Activated B cell treated with CpG ODN at 0.5 μM for 24 hours (primary cell): ENCODE data around the gene SMAD3. TPM values are rescaled to one million over a fixed set of nuclear protein-coding genes. Genes with fewer than 3 reads are reported as not detected.
A peak's percentile ranks its signal among the peaks of the same experiment; 100 is the strongest.

ENCODE experiments used
- ATAC-seq: fragments of 200-7000 bp; cut with Tn5 transposase; one replicate; pipeline ENCODE4 v1.10.0; 2021; ENCODE audit warnings: low read depth, mild to moderate bottlenecking, moderate library complexity
- CTCF ChIA-PET: fragments of 350-600 bp; sonication (Branson Sonifier 250); formaldehyde crosslinking; loops from one replicate; lab custom pipeline; 2021; ENCODE audit warnings: antibody characterized with exemption; lab: Charles Lee
- POLR2A ChIA-PET: fragments of 350-600 bp; sonication (Branson Sonifier 250); formaldehyde crosslinking; loops from one replicate; lab custom pipeline; 2021; ENCODE audit warnings: antibody characterized with exemption; lab: Charles Lee
- DNase-seq: peaks from one replicate; pipeline ENCODE4 v3.0.0; 2022
- H3K27ac Mint-ChIP-seq: one replicate; pipeline ENCODE4 v1.8.0; 2020; ENCODE audit warnings: mixed read lengths
- H3K27me3 Mint-ChIP-seq: one replicate; pipeline ENCODE4 v1.8.0; 2021; ENCODE audit warnings: mixed read lengths
- H3K36me3 Mint-ChIP-seq: one replicate; pipeline ENCODE4 v1.8.0; 2021; ENCODE audit warnings: low read depth, mixed read lengths
- H3K4me1 Mint-ChIP-seq: one replicate; pipeline ENCODE4 v1.8.0; 2021; ENCODE audit warnings: mixed read lengths
- H3K4me3 Mint-ChIP-seq: one replicate; pipeline ENCODE4 v1.8.0; 2020; ENCODE audit warnings: mild to moderate bottlenecking, mixed read lengths
- H3K9me3 Mint-ChIP-seq: one replicate; pipeline ENCODE4 v1.8.0; 2020; ENCODE audit warnings: mixed read lengths
- intact Hi-C: fragments of 100-400 bp; cut with micrococcal nuclease; formaldehyde crosslinking; loops from one replicate; pipeline ENCODE4 v1.15.1; 2024
- total RNA-seq: library from RNA; stranded (reverse); gene quantifications from 2 replicates; pipeline ENCODE4 v1.2.3, GENCODE V29; 2022
- TF ChIP-seq, protein P1 (sequence below): fragments of 200-600 bp; IDR thresholded peaks from one replicate; pipeline ENCODE4 v1.8.0; 2022; ENCODE audit warnings: antibody characterized with exemption, mild to moderate bottlenecking

SMAD3 gene
- total RNA-seq, 1 donor from 2014 or later: 118 TPM

DNA sequence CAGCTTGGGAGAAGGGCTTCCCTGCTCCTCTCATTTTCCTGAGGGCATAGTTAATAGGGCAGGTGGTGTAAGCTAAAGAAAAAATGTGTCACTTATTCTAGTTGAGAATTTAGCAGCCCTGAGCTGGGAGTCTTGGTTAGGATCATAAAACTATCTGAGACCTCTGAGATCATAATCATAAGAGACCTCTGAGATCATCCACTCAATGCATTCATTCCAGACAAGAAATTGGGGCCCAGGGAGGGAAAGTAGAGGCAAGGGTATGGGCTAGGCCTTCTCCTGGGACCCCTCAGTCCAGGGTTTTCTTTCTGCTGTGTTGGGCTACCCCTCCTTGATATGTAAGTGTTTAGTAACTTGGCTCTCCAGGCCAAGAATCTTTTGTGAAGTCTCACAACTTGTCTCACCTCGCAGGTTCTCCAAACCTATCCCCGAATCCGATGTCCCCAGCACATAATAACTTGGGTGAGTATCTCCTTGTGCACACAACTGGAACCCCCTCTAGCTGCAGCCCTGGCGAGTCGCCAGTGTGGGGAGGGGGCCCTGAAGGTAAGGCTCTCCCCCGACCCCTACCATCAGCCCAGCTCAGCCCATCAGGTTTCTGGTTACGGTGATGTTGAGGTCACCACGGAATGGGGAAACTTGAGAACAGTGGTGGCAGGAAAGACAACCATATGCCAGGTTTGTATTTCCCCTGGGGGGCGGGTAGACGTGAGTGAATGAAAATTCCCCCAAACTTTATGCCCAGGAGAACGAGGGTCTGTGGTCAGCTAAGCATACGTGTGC, 104.9 kb downstream of the SMAD3 start:
- intact Hi-C loops: no loop called here
- ATAC-seq (no peak), DNase-seq (no peak)
- ChIA-PET CTCF (no interaction called here), POLR2A (no interaction called here)
- Mint-ChIP-seq H3K4me1 (peaks cover 33% of the 10 kb centered on the region), H3K9me3 (no peaks in the 10 kb centered on the region), H3K36me3 (peaks cover 98% of the 10 kb centered on the region), H3K27ac (peak overlapping the region; percentile 10), H3K4me3 (no peak overlapping the region), H3K27me3 (no peaks in the 10 kb centered on the region)
- TF ChIP-seq, protein P1, sequence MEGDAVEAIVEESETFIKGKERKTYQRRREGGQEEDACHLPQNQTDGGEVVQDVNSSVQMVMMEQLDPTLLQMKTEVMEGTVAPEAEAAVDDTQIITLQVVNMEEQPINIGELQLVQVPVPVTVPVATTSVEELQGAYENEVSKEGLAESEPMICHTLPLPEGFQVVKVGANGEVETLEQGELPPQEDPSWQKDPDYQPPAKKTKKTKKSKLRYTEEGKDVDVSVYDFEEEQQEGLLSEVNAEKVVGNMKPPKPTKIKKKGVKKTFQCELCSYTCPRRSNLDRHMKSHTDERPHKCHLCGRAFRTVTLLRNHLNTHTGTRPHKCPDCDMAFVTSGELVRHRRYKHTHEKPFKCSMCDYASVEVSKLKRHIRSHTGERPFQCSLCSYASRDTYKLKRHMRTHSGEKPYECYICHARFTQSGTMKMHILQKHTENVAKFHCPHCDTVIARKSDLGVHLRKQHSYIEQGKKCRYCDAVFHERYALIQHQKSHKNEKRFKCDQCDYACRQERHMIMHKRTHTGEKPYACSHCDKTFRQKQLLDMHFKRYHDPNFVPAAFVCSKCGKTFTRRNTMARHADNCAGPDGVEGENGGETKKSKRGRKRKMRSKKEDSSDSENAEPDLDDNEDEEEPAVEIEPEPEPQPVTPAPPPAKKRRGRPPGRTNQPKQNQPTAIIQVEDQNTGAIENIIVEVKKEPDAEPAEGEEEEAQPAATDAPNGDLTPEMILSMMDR: no peak

DNA sequence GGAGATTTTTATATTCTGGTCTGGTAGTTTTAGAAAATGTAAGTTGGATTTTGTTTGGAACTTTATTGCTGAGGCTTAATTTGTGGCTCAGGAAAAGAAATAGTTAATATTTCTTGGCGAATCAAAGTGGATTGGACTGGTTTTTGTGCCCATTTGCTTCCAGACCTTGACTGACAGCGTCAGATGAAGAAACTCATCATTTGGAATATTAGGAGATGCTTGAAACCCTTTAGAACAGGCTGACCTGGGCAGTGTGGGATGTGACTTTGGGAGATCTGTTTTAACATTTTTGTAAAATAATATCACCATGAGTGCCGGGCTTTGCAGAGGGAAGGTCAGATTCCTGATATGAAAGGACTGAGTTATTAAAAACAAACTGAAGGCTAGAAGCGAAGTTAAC, 106.1 kb downstream of the SMAD3 start:
- ChIA-PET CTCF (no interaction called here), POLR2A (no interaction called here)
- Mint-ChIP-seq H3K27ac (peak overlapping the region; percentile 54), H3K4me3 (no peak overlapping the region), H3K4me1 (peaks cover 37% of the 10 kb centered on the region), H3K36me3 (peaks cover 98% of the 10 kb centered on the region), H3K9me3 (no peaks in the 10 kb centered on the region), H3K27me3 (no peaks in the 10 kb centered on the region)
- TF ChIP-seq, protein P1: no peak
- DNase-seq (no peak), ATAC-seq (no peak)
- intact Hi-C loops: no loop called here

DNA sequence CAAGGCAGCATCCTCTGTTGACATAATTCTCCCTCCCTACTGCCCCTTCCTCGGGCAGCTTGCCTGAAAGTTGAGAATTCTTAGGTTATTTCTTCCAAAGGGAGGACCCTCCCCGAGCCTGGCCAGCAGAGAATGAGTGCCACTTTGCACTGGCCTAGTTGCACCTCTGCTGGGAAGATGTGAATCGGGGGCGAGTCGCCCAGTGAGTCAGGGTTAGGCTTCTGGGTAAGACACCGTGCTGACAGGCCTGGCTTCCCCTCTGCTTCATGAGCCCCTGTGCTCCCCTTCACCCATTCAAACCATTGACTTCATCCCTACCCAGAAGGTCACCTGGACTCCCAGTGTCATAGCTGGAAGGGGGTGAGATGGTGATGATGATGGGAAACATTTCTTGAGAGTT, 106.8 kb downstream of the SMAD3 start:
- Mint-ChIP-seq H3K4me3 (no peak overlapping the region), H3K4me1 (peaks cover 41% of the 10 kb centered on the region), H3K9me3 (no peaks in the 10 kb centered on the region), H3K27ac (peak overlapping the region; percentile 30), H3K27me3 (no peaks in the 10 kb centered on the region), H3K36me3 (peaks cover 98% of the 10 kb centered on the region)
- ATAC-seq (no peak), DNase-seq (no peak)
- ChIA-PET CTCF (no interaction called here), POLR2A (interaction anchor here (1.2 kb wide), 1 partner anchor 17 kb away, joined by 3 read pairs; no protein-coding TSS in a partner anchor)
- TF ChIP-seq, protein P1: no peak
- intact Hi-C loops: no loop called here

DNA sequence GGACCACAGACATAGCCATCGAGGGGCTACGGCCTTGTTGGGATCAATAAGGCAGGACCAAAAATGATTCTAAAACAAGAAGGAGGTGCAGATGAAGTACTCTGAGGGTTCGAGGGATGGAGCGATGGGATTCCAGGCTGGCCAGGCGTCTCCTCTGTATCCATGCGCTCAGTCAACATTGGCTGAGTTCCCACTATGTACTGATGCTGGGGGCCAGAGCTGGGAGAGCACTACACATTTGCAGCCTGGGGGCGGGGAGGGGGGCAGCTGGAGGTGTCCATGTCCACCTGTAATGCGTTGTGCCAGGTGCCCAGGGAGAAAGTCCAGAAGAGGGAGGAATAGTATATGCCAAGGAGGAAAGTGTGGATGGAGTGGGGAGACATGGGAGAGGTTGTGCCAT, 107.6 kb downstream of the SMAD3 start:
- no peak overlapping the region for H3K4me3 Mint-ChIP-seq
- POLR2A ChIA-PET: interaction anchor here (0.7 to 1.2 kb wide), 2 partner anchors 17 to 92 kb away, joined by 3 read pairs; no protein-coding TSS in a partner anchor
- CTCF ChIA-PET: no interaction called here
- no peak for DNase-seq
- peak overlapping the region; percentile 13 for H3K27ac Mint-ChIP-seq
- peaks cover 43% of the 10 kb centered on the region for H3K4me1 Mint-ChIP-seq
- TF ChIP-seq, protein P1: no peak
- H3K36me3 Mint-ChIP-seq: peaks cover 93% of the 10 kb centered on the region
- H3K27me3 Mint-ChIP-seq: no peaks in the 10 kb centered on the region
- no peak for ATAC-seq
- intact Hi-C loops: no loop called here
- H3K9me3 Mint-ChIP-seq: no peaks in the 10 kb centered on the region

DNA sequence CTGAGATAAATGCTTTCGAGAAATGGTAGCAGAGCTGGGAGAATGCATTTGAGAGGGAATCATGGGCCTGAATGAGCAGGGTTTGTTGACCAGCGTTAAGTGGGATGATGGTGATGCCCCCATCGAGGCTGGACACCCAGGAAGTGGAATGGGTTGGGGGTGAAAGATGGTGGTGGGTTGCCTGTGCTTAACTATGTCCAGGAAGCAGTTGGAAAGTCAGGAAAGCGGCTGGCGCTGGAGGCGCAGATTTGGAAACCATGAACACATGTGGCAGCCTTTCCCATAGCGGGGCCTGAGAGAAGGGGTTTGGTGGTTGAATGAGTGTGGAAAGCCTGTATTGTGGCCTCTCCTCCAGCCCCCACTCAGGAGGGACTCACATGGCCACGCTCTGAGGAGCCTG, 108.4 kb downstream of the SMAD3 start:
- Mint-ChIP-seq H3K4me1 (peaks cover 43% of the 10 kb centered on the region), H3K27ac (peak overlapping the region; percentile 13), H3K36me3 (peaks cover 93% of the 10 kb centered on the region), H3K27me3 (no peaks in the 10 kb centered on the region), H3K4me3 (no peak overlapping the region), H3K9me3 (no peaks in the 10 kb centered on the region)
- intact Hi-C loops: no loop called here
- ATAC-seq: no peak
- TF ChIP-seq, protein P1: no peak
- ChIA-PET POLR2A (interaction anchor here (0.7 kb wide), 1 partner anchor 93 kb away, joined by 3 read pairs; no protein-coding TSS in a partner anchor), CTCF (no interaction called here)
- DNase-seq: no peak
